ENCODE measurements around the gene HEPACAM2.

Gene HEPACAM2

GRCh38 chr7:93148727-93149126 is 77.5 kb downstream of the HEPACAM2 start:
- intact Hi-C loops (cut with micrococcal nuclease), result loop anchor here (2.0 to 5.0 kb wide), 2 partner anchors 30 to 516 kb away; no protein-coding TSS in a partner anchor
- Mint-ChIP-seq H3K4me3 (peak overlapping the region; percentile 56), H3K27me3 (no peaks in the 10 kb centered on the region), H3K4me1 (ENCODE audit: low read depth) (peaks cover 47% of the 10 kb centered on the region), H3K27ac (peak overlapping the region; percentile 90), H3K36me3 (ENCODE audit: low read depth) (peaks cover 14% of the 10 kb centered on the region), H3K9me3 (no peaks in the 10 kb centered on the region)

- intact Hi-C loops (cut with micrococcal nuclease), result loop anchor here (2.0 to 5.0 kb wide), 2 partner anchors 29 to 516 kb away; no protein-coding TSS in a partner anchor
- Mint-ChIP-seq H3K27me3 (no peaks in the 10 kb centered on the region), H3K4me1 (ENCODE audit: low read depth) (peaks cover 51% of the 10 kb centered on the region), H3K36me3 (ENCODE audit: low read depth) (peaks cover 14% of the 10 kb centered on the region), H3K4me3 (peak within 1 kb of the TSS; percentile 79), H3K27ac (peak within 1 kb of the TSS; percentile 90), H3K9me3 (no peaks in the 10 kb centered on the region)
These were observed 78.1 kb downstream of the HEPACAM2 start, which contains the start of gene SAMD9L for GRCh38 chr7:93148144-93148543. TSS of gene SAMD9L (minus strand) at chr7:93148385. CDS start at chr7:93135971, 12,414 bp downstream.

- peak overlapping the region; percentile 79 for H3K4me3 Mint-ChIP-seq
- H3K4me1 Mint-ChIP-seq (ENCODE audit: low read depth), result peaks cover 53% of the 10 kb centered on the region
- H3K9me3 Mint-ChIP-seq, result no peaks in the 10 kb centered on the region
- intact Hi-C loops (cut with micrococcal nuclease), result loop anchor here (5.0 kb wide), 1 partner anchor 515 kb away; no protein-coding TSS in a partner anchor
- no peaks in the 10 kb centered on the region for H3K27me3 Mint-ChIP-seq
- peak overlapping the region; percentile 90 for H3K27ac Mint-ChIP-seq
- H3K36me3 Mint-ChIP-seq (ENCODE audit: low read depth), result peaks cover 14% of the 10 kb centered on the region
These were observed 78.9 kb downstream of the HEPACAM2 start for GRCh38 chr7:93147363-93147762.

GRCh38 chr7:93146472-93147141 is 79.7 kb downstream of the HEPACAM2 start:
- intact Hi-C loops (cut with micrococcal nuclease), result loop anchor here (5.0 kb wide), 1 partner anchor 514 kb away; no protein-coding TSS in a partner anchor
- Mint-ChIP-seq H3K27me3 (no peaks in the 10 kb centered on the region), H3K4me1 (ENCODE audit: low read depth) (peaks cover 50% of the 10 kb centered on the region), H3K36me3 (ENCODE audit: low read depth) (peaks cover 14% of the 10 kb centered on the region), H3K4me3 (peak overlapping the region; percentile 79), H3K27ac (peak overlapping the region; percentile 90), H3K9me3 (no peaks in the 10 kb centered on the region)

GRCh38 chr7:93146036-93146435 is 80.2 kb downstream of the HEPACAM2 start:
- H3K27me3 Mint-ChIP-seq, result no peaks in the 10 kb centered on the region
- H3K27ac Mint-ChIP-seq, result peak overlapping the region; percentile 90
- peaks cover 44% of the 10 kb centered on the region for H3K4me1 Mint-ChIP-seq (ENCODE audit: low read depth)
- H3K4me3 Mint-ChIP-seq, result peak overlapping the region; percentile 80
- H3K36me3 Mint-ChIP-seq (ENCODE audit: low read depth), result peaks cover 14% of the 10 kb centered on the region
- H3K9me3 Mint-ChIP-seq, result no peaks in the 10 kb centered on the region
- intact Hi-C loops (cut with micrococcal nuclease), result loop anchor here (5.0 kb wide), 1 partner anchor 514 kb away; no protein-coding TSS in a partner anchor

GRCh38 chr7:93145354-93145753 is 80.9 kb downstream of the HEPACAM2 start:
- intact Hi-C loops (cut with micrococcal nuclease), result loop anchor here (5.0 kb wide), 1 partner anchor 513 kb away; no protein-coding TSS in a partner anchor
- H3K36me3 Mint-ChIP-seq (ENCODE audit: low read depth), result peaks cover 14% of the 10 kb centered on the region
- peak overlapping the region; percentile 90 for H3K27ac Mint-ChIP-seq
- H3K4me3 Mint-ChIP-seq, result peak overlapping the region; percentile 80
- H3K9me3 Mint-ChIP-seq, result no peaks in the 10 kb centered on the region
- H3K27me3 Mint-ChIP-seq, result no peaks in the 10 kb centered on the region
- H3K4me1 Mint-ChIP-seq (ENCODE audit: low read depth), result peaks cover 37% of the 10 kb centered on the region

- H3K27ac Mint-ChIP-seq, result no peak overlapping the region
- H3K36me3 Mint-ChIP-seq (ENCODE audit: low read depth), result peaks cover 25% of the 10 kb centered on the region
- peaks cover 15% of the 10 kb centered on the region for H3K4me1 Mint-ChIP-seq (ENCODE audit: low read depth)
- H3K4me3 Mint-ChIP-seq, result no peak overlapping the region
- peaks cover 9% of the 10 kb centered on the region for H3K9me3 Mint-ChIP-seq
- no peaks in the 10 kb centered on the region for H3K27me3 Mint-ChIP-seq
- intact Hi-C loops (cut with micrococcal nuclease), result no loop called here
These were observed 84.1 kb downstream of the HEPACAM2 start for GRCh38 chr7:93142127-93142526.

- Mint-ChIP-seq H3K27me3 (no peaks in the 10 kb centered on the region), H3K4me1 (ENCODE audit: low read depth) (peaks cover 8% of the 10 kb centered on the region), H3K27ac (no peak overlapping the region), H3K36me3 (ENCODE audit: low read depth) (peaks cover 31% of the 10 kb centered on the region), H3K4me3 (no peak overlapping the region), H3K9me3 (peaks cover 12% of the 10 kb centered on the region)
- intact Hi-C loops (cut with micrococcal nuclease), result no loop called here
These were observed 85.6 kb downstream of the HEPACAM2 start for GRCh38 chr7:93140582-93141191.

- Mint-ChIP-seq H3K36me3 (ENCODE audit: low read depth) (peaks cover 50% of the 10 kb centered on the region), H3K9me3 (peaks cover 33% of the 10 kb centered on the region), H3K27me3 (no peaks in the 10 kb centered on the region), H3K27ac (no peak overlapping the region), H3K4me3 (no peak overlapping the region), H3K4me1 (ENCODE audit: low read depth) (peaks cover 6% of the 10 kb centered on the region)
- intact Hi-C loops (cut with micrococcal nuclease), result no loop called here
These were observed 87.7 kb downstream of the HEPACAM2 start for GRCh38 chr7:93138576-93138975.

All from dendritic cell treated with granulocyte-macrophage colony-stimulating factor and Interleukin-4, amounts not matched to agents 40 ng/mL and 50 ng/mL, for 4 days (primary cell).